COLO829 (cell line): Measurements from ENCODE around the gene TCN1.

Source experiments
- DNase-seq: peaks from one replicate; pipeline ENCODE4 v3.0.0; 2012; ENCODE audit warnings: low spot score

The TCN1 gene

GRCh38 chr11:59807047-59807610, 59.2 kb downstream of the TCN1 start:
- no peak for DNase-seq

- no peak for DNase-seq
Measured at GRCh38 chr11:59804061-59804460, 62.2 kb downstream of the TCN1 start.
